ENCODE results near the gene IL9.
A peak's percentile ranks its signal among the peaks of the same experiment; 100 is the strongest.
"Not testable (repeated sequence)": the region's sequence is repeated elsewhere in the genome, so short reads cannot be mapped to it uniquely, and the experiment has no call there.

The IL9 gene

GRCh38 chr5:135867599-135867998 is 28.0 kb downstream of the IL9 start:
- DNase-seq, result no peak

GRCh38 chr5:135866016-135866415 is 29.6 kb downstream of the IL9 start:
- no peak for DNase-seq

GRCh38 chr5:135864503-135865435 is 30.9 kb downstream of the IL9 start:
- peak; percentile 65 to 83 for DNase-seq

DNA sequence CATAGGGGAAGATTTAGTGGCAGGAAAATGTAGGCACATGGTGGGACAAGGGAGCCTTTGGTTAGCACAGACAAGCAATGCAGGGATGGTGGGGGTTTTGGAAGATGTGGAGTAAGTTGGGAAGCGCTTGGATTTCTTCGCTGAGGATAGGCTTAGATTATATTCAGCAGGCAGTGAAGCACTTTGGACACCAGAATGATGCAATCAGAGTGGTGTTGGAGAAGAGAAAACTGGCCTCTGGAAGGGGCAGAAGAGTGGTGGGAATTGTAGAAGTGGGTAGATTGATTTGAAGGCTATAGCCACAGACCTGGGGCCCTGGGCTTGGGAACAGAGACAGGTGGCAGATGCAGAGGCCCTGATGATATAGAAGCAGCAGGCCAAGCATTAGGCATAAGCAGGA is 32.9 kb downstream of the IL9 start:
- DNase-seq, result no peak

DNA sequence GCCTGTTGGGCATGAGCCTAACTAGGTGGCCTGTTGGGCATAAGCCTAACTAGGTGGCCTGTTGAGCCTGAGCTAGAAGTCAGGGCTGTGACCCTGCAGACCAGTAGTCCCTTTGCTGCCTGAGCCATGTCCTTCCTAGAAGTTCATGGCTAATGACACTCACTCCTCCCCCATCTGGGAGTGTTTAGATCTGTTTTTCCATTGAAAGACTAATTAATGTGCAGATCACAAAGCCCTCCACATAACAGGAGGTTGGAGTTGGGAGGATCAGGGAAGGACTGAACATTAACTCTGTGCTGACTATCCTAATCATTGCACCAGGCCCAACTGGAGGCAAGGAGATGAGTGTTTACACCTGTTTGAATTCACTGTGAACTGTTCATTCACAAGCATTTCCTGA is 33.6 kb downstream of the IL9 start:
- DNase-seq, result no peak

- DNase-seq, result no peak
These were observed 34.0 kb downstream of the IL9 start for GRCh38 chr5:135861641-135862040.

DNA sequence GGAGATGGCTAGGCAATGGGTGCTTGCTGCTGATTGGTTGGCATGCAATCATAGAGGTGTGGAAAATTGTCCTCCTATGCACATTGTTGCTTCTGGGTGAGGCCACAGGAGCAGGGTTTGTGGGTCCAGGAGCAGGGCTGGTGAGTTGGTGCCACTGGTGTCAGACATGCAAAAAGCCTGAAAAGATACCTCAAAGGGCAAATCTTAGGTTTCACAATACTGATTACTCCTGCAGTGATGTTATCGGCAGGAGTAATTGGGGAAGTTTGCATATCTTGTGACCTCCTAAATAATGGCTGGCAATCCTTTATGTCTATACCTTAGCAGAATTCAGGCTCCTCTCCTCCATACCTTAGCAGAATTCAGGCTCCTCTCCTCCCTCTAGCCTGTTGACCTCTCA is 36.0 kb downstream of the IL9 start:
- no peak for DNase-seq

DNA sequence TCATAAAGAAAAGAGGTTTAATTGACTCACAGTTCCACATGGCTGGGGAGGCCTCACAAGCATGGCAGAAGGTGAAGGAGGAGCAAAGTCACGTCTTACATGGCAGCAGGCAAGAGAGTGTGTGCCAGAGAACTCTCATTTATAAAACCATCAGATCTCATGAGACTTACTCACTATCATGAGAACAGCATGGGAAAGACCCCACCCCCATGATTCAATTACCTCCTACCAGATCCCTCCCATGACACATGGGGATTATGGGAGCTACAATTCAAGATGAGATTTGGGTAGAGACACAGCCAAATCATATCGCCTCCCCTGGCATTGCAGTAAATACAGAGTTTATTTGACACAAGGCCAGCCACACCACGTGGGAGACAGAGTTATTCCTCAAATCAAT is 36.5 kb downstream of the IL9 start:
- DNase-seq, result not testable (repeated sequence)

DNA sequence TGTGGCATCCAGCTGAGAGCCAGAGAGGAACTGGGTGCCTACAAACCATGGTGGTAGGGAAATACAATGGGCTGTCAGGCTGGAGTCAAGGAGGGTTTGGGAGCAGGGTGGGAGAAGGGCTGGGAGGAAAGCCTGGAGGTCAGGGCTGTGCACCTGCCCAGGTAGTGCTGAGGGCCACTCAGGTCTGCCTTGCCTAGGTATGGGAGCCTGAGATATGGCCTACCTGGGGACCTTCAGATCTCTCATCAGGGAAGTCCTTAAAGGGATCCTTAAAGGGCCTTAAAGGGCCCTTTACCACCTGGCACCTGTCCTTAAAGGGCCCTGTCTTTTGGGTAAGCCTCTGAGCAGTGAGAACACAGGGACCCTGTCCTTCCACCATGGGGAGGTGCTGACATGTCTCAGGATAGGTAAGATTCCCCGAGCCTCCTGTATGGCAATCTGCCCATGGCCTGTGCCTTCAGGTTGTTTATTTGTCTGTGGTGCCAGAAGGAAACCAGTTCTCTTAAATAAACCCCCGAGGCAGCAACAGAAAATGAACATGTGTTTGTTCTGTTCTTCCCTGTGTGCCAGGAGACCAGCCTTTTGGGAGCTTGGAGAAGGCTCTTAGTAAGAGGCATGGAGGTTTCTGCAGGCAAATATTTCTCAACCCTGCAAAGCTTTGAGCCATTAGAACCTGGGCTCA is 37.9 kb downstream of the IL9 start:
- DNase-seq, result no peak

DNA sequence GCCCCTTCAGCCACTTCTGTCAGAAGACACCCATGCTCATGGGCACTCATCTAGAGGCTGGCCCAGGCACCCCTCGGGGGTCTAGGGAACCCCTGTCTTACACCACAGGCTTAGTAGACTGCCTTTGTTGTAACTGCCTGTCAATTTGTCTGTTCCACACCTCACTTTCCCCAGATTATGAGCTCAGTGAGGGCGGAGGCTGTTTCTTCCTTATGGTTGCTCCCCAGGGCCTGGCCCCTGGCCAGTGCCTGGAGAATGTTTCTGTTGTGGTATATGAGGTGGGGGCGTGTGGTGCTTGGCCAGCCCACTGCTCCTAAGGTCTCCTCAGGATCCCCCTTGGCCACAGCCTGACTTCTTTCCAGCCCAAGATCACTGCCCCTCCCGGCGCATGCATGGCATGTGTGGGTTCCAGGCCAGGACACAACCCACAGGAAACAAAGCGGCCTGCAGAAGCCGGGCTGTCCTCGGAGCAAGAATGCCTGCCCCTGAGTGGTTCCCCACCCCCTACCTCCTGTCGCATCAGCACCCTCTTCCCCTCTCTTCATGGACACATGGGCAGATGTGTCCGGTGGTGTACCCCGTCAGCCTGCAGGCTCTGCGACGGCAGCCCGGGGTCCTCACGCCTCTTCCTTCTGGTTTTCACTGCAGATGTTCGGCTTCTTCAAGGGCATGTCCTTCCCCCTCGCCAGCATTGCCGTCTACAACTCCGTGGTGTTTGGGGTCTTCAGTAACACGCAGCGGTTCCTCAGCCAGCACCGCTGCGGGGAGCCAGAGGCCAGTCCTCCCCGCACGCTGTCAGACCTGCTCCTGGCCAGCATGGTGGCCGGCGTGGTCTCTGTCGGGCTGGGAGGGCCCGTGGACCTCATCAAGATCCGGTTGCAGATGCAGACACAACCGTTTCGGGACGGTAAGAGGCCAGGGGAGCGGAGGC is 43.5 kb downstream of the IL9 start:
- DNase-seq, result no peak

DNA sequence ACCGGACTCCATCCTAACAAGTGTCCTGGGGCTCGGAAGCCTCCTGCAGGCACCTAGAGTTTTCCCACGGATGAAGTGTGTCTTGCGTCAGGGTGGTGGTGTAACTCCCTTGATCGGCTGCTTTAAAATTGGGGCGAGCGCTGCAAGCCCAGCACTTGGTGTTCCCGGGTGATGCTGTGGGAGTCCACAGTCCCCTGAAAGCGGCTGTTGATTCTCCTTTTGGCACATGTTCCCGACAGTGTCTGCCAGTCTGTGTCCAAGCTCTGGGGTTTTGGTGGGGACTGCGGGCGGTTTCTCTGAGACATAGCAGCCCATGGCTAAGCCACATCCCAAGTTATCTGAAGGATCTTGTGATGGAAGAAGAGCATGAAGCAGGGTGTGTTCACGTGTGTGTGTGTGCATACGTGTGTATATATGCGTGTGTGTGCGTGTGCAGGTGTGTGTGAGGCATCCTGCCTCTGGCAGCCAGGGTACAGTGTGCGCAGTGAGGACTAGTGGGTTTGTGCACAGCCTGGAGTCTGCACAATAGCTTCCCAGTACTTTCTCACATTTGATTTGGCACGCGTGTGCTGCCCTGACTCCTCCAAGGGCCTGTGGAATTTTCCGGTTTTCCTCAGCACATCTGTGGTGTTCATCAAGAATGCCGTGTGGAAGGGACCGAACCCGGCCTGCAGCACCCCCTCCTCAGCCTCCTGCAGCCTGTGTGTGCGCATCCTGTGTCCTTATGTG is 44.3 kb downstream of the IL9 start:
- no peak for DNase-seq

GRCh38 chr5:135850671-135851070 is 45.0 kb downstream of the IL9 start:
- DNase-seq, result no peak

GRCh38 chr5:135850231-135850630 is 45.4 kb downstream of the IL9 start:
- DNase-seq, result no peak

- no peak for DNase-seq
These were observed 47.7 kb downstream of the IL9 start for GRCh38 chr5:135847976-135848375.

- no peak for DNase-seq
These were observed 49.3 kb downstream of the IL9 start for GRCh38 chr5:135846311-135846710.

DNA sequence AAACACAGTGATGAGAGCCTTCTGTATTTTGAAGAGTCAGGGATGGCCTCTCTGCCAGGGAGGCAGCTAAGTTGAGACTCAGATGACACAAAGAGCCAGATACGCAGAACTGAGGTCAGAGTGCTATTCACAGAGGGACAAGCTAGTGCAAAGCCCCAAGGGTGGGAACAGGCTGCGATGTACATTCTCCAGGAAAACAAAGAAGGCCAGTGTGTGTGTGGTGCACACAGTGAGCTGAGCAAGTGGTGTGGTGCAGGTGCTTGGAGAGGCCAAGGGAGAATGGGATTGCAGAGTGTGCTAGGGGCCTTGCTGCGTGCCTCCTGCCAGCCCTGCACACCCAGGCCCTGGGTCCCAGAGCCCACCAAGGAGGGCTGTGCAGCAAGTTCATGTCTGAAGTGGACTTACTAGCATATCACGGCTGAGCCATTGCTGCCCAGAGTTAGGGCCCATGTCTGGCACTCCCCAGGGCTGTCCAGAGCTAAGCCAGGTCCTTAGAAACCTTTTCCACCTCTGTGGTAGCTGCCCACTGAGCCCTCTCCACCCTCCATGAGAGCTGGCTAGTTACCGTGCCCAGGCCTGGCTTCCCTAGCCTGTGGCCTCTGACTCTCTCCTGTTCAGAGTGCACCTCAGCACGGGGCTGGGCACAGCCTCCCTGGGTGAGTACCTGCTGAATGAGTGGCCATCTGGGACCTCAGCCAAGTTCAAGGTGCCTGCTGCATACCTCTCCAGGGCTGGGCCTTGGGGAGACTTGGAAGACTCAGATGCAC is 51.9 kb downstream of the IL9 start:
- no peak for DNase-seq

- no peak for DNase-seq
These were observed 52.9 kb downstream of the IL9 start for GRCh38 chr5:135842737-135843136.
